B cell (primary cell): ENCODE results near the gene UBE2L5. TPM values are rescaled to one million over a fixed set of nuclear protein-coding genes. Genes with fewer than 3 reads are reported as not detected.

Source experiments
- polyA plus RNA-seq: library from polyadenylated mRNA; depleted of rRNA; stranded (reverse); fragments of >200 nt; gene quantifications from 2 replicates; pipeline ENCODE4 v1.2.3, GENCODE V29; 2012
- total RNA-seq, 2 donors: library from RNA; stranded (reverse); fragments of 120-200 nt in 1 of 2; gene quantifications; 1 replicate in 1 of 2; 2 replicates in 1 of 2; pipeline versions ENCODE4 v1.2.3 to v1.2.4, GENCODE V29; 2013 to 2022

UBE2L5 gene
- total and polyA plus RNA-seq, 2 donors (not counting 1 experiment from before 2014, with no cell fraction given), result 0.16 to 0.57 TPM

Other genes starting within 250 kb of the UBE2L5 start
- gene KATNAL1, start 114.9 kb upstream of the UBE2L5 start, total RNA-seq, result 21.9 and 24.9 TPM in 2 replicates
- gene KATNAL1, start 114.9 kb upstream of the UBE2L5 start, polyA plus RNA-seq, result 2.7 and 3.7 TPM in 2 replicates
- 483 and 529 TPM in 2 replicates for gene HMGB1, start 43.4 kb downstream of the UBE2L5 start, total RNA-seq
- gene HMGB1, start 43.4 kb downstream of the UBE2L5 start, polyA plus RNA-seq, result 79.2 and 220 TPM in 2 replicates
- gene USPL1, start 195.4 kb downstream of the UBE2L5 start, total RNA-seq, result 52.2 and 55.8 TPM in 2 replicates
- gene USPL1, start 195.4 kb downstream of the UBE2L5 start, polyA plus RNA-seq, result 30.2 and 37.8 TPM in 2 replicates